GM12878 (cell line): ENCODE measurements around the gene ANKRD13D. TPM values are rescaled to one million over a fixed set of nuclear protein-coding genes. Genes with fewer than 3 reads are reported as not detected.

ENCODE experiments used
- ASH2L ChIP-seq: fragments of 300-600, 200-600 bp; sonication (generic); IDR thresholded peaks from 2 replicates; pipeline ENCODE4 v1.6.1; 2017; ENCODE audit warnings: low read depth, mild to moderate bottlenecking, borderline replicate concordance
- ATF7 ChIP-seq: fragments of 450-650 bp; IDR thresholded peaks from 2 replicates; pipeline ENCODE4 v1.6.1; 2016; ENCODE audit warnings: low read depth, mild to moderate bottlenecking
- BRCA1 ChIP-seq: IDR thresholded peaks from 2 replicates; pipeline ENCODE4 v1.6.1; 2011; ENCODE audit warnings: low read depth, low read length, improper control_type of control experiment
- CBFB ChIP-seq: IDR thresholded peaks from 2 replicates; pipeline ENCODE4 v1.6.1; 2016; ENCODE audit warnings: antibody characterized with exemption, low read depth
- IKZF1 ChIP-seq: fragments of 450-650 bp; conservative IDR thresholded peaks from 2 replicates; pipeline ENCODE4 v1.6.1; 2017; ENCODE audit warnings: antibody characterized with exemption, mild to moderate bottlenecking
- MTA2 ChIP-seq: fragments of 450-650 bp; IDR thresholded peaks from 2 replicates; pipeline ENCODE4 v1.6.1; 2016; ENCODE audit warnings: low read depth, mild to moderate bottlenecking, moderate library complexity
- NBN ChIP-seq: fragments of 450-650 bp; IDR thresholded peaks from 2 replicates; pipeline ENCODE4 v1.6.1; 2016
- NFYA ChIP-seq: IDR thresholded peaks from 2 replicates; pipeline ENCODE4 v1.6.1; 2011; ENCODE audit warnings: low read depth, mild to moderate bottlenecking, low read length, improper control_type of control experiment, borderline replicate concordance
- NR2F1 ChIP-seq: fragments of 450-650 bp; conservative IDR thresholded peaks from 2 replicates; pipeline ENCODE4 v1.6.1; 2017; ENCODE audit warnings: mild to moderate bottlenecking
- RCOR1 ChIP-seq: conservative IDR thresholded peaks from 2 replicates; pipeline ENCODE4 v1.6.1; 2012; ENCODE audit warnings: low read depth, low read length, improper control_type of control experiment
- RELA ChIP-seq: fragments of 450-650 bp; IDR thresholded peaks from 2 replicates; pipeline ENCODE4 v1.8.0; 2014; ENCODE audit warnings: borderline replicate concordance; ENCODE audit not compliant: partially characterized antibody
- SMAD5 ChIP-seq: IDR thresholded peaks from 2 replicates; pipeline ENCODE4 v1.6.1; 2016; ENCODE audit warnings: antibody characterized with exemption, low read depth
- SPI1 ChIP-seq: IDR thresholded peaks from 2 replicates; pipeline ENCODE4 v1.6.1; 2011; ENCODE audit warnings: low read depth, mild to moderate bottlenecking, low read length, moderate library complexity, borderline replicate concordance; ENCODE audit not compliant: insufficient read depth
- STAT1 ChIP-seq: fragments of 450-650 bp; conservative IDR thresholded peaks from 2 replicates; pipeline ENCODE4 v1.6.1; 2014; ENCODE audit warnings: antibody characterized with exemption, mild to moderate bottlenecking
- TARDBP ChIP-seq: IDR thresholded peaks from 2 replicates; pipeline ENCODE4 v1.6.1; 2016; ENCODE audit warnings: borderline replicate concordance
- polyA plus RNA-seq, 11 experiments: library from polyadenylated mRNA; depleted of rRNA in 4 of 11; unstranded in 6 of 11; stranded (reverse) in 5 of 11; fragments of >200 nt; fragmentation: Nextera tagmentation in 4 of 11; fragmentation: Illumina TruSeq in 1 of 11; extraction: Ambion mirVana in 4 of 11; extraction: Trizol in 1 of 11; gene quantifications; 1 replicate in 1 of 11; 2 replicates in 10 of 11; pipeline versions ENCODE4 v1.2.1 to v1.2.3, GENCODE V29; 2011 to 2016; ENCODE audit warnings: inconsistent platforms in 2 of 11, missing spikeins in 2 of 11, low read depth in 1 of 11
- total RNA-seq, 4 experiments: library from RNA; depleted of rRNA in 3 of 4; stranded (reverse); fragments of >200 nt in 3 of 4; fragmentation: Illumina TruSeq in 1 of 4; extraction: Trizol in 1 of 4; gene quantifications; 2 replicates each; pipeline versions ENCODE4 v1.2.1 to v1.2.3, GENCODE V29; 2013 to 2021
- TF ChIP-seq, protein P1 (sequence below): fragments of 450-650 bp; formaldehyde crosslinking; IDR thresholded peaks from 2 replicates; pipeline ENCODE4 v1.5.0; 2022; ENCODE audit warnings: mild to moderate bottlenecking, missing genetic modification characterization
- TF ChIP-seq, protein P2 (sequence below): IDR thresholded peaks from 2 replicates; pipeline ENCODE4 v1.6.1; 2011; ENCODE audit warnings: mild to moderate bottlenecking, low read depth, low read length, moderate library complexity; ENCODE audit not compliant: insufficient replicate concordance
- TF ChIP-seq, protein P3 (sequence below): fragments of 450-650 bp; IDR thresholded peaks from 2 replicates; pipeline ENCODE4 v1.6.1; 2017; ENCODE audit warnings: antibody characterized with exemption, mild to moderate bottlenecking, moderate library complexity
- TF ChIP-seq, protein P4 (sequence below): fragments of 450-650 bp; IDR thresholded peaks from 2 replicates; pipeline ENCODE4 v1.6.1; 2016; ENCODE audit warnings: mild to moderate bottlenecking

The ANKRD13D gene
- total and polyA plus RNA-seq, 10 of the 15 experiments (the other 5 are each of a cell fraction or from before 2014, with no cell fraction given) = 2.0 to 56.2 (median 21.4) TPM

GRCh38 chr11:67268081-67268961 is 20.8 kb upstream of the ANKRD13D start (continued):
- TF ChIP-seq, protein P1, sequence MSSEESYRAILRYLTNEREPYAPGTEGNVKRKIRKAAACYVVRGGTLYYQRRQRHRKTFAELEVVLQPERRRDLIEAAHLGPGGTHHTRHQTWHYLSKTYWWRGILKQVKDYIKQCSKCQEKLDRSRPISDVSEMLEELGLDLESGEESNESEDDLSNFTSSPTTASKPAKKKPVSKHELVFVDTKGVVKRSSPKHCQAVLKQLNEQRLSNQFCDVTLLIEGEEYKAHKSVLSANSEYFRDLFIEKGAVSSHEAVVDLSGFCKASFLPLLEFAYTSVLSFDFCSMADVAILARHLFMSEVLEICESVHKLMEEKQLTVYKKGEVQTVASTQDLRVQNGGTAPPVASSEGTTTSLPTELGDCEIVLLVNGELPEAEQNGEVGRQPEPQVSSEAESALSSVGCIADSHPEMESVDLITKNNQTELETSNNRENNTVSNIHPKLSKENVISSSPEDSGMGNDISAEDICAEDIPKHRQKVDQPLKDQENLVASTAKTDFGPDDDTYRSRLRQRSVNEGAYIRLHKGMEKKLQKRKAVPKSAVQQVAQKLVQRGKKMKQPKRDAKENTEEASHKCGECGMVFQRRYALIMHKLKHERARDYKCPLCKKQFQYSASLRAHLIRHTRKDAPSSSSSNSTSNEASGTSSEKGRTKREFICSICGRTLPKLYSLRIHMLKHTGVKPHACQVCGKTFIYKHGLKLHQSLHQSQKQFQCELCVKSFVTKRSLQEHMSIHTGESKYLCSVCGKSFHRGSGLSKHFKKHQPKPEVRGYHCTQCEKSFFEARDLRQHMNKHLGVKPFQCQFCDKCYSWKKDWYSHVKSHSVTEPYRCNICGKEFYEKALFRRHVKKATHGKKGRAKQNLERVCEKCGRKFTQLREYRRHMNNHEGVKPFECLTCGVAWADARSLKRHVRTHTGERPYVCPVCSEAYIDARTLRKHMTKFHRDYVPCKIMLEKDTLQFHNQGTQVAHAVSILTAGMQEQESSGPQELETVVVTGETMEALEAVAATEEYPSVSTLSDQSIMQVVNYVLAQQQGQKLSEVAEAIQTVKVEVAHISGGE (CRISPR knock-in tag) = no peak
- TF ChIP-seq ATF7 = peak; percentile 61
- TF ChIP-seq, protein P2, sequence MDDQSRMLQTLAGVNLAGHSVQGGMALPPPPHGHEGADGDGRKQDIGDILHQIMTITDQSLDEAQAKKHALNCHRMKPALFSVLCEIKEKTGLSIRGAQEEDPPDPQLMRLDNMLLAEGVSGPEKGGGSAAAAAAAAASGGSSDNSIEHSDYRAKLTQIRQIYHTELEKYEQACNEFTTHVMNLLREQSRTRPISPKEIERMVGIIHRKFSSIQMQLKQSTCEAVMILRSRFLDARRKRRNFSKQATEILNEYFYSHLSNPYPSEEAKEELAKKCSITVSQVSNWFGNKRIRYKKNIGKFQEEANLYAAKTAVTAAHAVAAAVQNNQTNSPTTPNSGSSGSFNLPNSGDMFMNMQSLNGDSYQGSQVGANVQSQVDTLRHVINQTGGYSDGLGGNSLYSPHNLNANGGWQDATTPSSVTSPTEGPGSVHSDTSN = peak; percentile 76
- peak; percentile 54; the same call in 1 of the 2 replicates for TF ChIP-seq CBFB
- no peak for TF ChIP-seq RELA
- no peak for TF ChIP-seq ASH2L
- TF ChIP-seq NR2F1 = no peak
- TF ChIP-seq, protein P3, sequence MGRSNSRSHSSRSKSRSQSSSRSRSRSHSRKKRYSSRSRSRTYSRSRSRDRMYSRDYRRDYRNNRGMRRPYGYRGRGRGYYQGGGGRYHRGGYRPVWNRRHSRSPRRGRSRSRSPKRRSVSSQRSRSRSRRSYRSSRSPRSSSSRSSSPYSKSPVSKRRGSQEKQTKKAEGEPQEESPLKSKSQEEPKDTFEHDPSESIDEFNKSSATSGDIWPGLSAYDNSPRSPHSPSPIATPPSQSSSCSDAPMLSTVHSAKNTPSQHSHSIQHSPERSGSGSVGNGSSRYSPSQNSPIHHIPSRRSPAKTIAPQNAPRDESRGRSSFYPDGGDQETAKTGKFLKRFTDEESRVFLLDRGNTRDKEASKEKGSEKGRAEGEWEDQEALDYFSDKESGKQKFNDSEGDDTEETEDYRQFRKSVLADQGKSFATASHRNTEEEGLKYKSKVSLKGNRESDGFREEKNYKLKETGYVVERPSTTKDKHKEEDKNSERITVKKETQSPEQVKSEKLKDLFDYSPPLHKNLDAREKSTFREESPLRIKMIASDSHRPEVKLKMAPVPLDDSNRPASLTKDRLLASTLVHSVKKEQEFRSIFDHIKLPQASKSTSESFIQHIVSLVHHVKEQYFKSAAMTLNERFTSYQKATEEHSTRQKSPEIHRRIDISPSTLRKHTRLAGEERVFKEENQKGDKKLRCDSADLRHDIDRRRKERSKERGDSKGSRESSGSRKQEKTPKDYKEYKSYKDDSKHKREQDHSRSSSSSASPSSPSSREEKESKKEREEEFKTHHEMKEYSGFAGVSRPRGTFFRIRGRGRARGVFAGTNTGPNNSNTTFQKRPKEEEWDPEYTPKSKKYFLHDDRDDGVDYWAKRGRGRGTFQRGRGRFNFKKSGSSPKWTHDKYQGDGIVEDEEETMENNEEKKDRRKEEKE = no peak
- TF ChIP-seq IKZF1 = peak; percentile 61; the same call in 1 of the 2 replicates
- TF ChIP-seq BRCA1 = no peak
- 0 out of 2 replicates have a peak, but pooled peaks have one; percentile 80 for TF ChIP-seq RCOR1
- TF ChIP-seq NFYA = no peak
- TF ChIP-seq STAT1 = no peak
- TF ChIP-seq TARDBP = 0 out of 2 replicates have a peak, but pooled peaks have one; percentile 46
- TF ChIP-seq, protein P4, sequence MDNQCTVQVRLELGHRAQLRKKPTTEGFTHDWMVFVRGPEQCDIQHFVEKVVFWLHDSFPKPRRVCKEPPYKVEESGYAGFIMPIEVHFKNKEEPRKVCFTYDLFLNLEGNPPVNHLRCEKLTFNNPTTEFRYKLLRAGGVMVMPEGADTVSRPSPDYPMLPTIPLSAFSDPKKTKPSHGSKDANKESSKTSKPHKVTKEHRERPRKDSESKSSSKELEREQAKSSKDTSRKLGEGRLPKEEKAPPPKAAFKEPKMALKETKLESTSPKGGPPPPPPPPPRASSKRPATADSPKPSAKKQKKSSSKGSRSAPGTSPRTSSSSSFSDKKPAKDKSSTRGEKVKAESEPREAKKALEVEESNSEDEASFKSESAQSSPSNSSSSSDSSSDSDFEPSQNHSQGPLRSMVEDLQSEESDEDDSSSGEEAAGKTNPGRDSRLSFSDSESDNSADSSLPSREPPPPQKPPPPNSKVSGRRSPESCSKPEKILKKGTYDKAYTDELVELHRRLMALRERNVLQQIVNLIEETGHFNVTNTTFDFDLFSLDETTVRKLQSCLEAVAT = no peak
- peak; percentile 83; the same call in 1 of the 2 replicates for TF ChIP-seq NBN
- peak; percentile 35 for TF ChIP-seq MTA2
- TF ChIP-seq SMAD5 = no peak
- peak; percentile 75 for TF ChIP-seq SPI1
